CD14-positive monocyte (primary cell): ENCODE data around the gene ERBB4. TPM values are rescaled to one million over a fixed set of nuclear protein-coding genes. Genes with fewer than 3 reads are reported as not detected.

Source experiments
- DNase-seq, 3 donors: peaks; one replicate each; pipeline ENCODE4 v3.0.0-alpha.2; 2011 to 2022
- H2AFZ ChIP-seq: 2 replicates; pipeline ENCODE4 v1.6.0; 2012; ENCODE audit warnings: mild to moderate bottlenecking, low read depth, low read length, inconsistent platforms; ENCODE audit not compliant: insufficient read depth, poor library complexity, severe bottlenecking
- H3K27ac ChIP-seq, 2 donors: 1 replicate in 1 of 2; 2 replicates in 1 of 2; pipeline ENCODE4 v1.5.1; 2012 to 2013; ENCODE audit warnings: low read length in 2 of 2, control low read depth in 1 of 2, inconsistent platforms in 1 of 2, low read depth in 1 of 2, mild to moderate bottlenecking in 1 of 2
- H3K27me3 ChIP-seq, 2 donors: one replicate each; pipeline versions ENCODE4 v1.6.0 to v1.6.1; 2011 to 2013; ENCODE audit warnings: low read length in 2 of 2; ENCODE audit not compliant: control insufficient read depth in 2 of 2, insufficient read depth in 2 of 2
- H3K36me3 ChIP-seq, 2 donors: replicated peaks in 1 of 2; 1 replicate in 1 of 2; 2 replicates in 1 of 2; pipeline versions ENCODE4 v1.5.1 to v1.6.1; 2012 to 2013; ENCODE audit warnings: low read length in 2 of 2, control low read depth in 1 of 2, inconsistent platforms in 1 of 2, mild to moderate bottlenecking in 1 of 2; ENCODE audit not compliant: insufficient read depth in 2 of 2, control insufficient read depth in 1 of 2
- H3K4me1 ChIP-seq, 2 donors: 1 replicate in 1 of 2; 2 replicates in 1 of 2; pipeline versions ENCODE4 v1.5.1 to v1.6.1; 2012 to 2013; ENCODE audit warnings: low read length in 2 of 2, control low read depth in 1 of 2, inconsistent platforms in 1 of 2, mild to moderate bottlenecking in 1 of 2, moderate library complexity in 1 of 2; ENCODE audit not compliant: insufficient read depth in 2 of 2, control insufficient read depth in 1 of 2
- H3K4me2 ChIP-seq: replicated peaks from 2 replicates; pipeline ENCODE3; 2012; ENCODE audit warnings: low read length, moderate library complexity, mild to moderate bottlenecking; ENCODE audit not compliant: poor library complexity, severe bottlenecking; ENCODE audit errors: extremely low read depth
- H3K4me3 ChIP-seq, 3 experiments: fragments of 200-600 bp in 1 of 3; sonication (generic) in 1 of 3; replicated peaks in 1 of 3; 1 replicate in 2 of 3; 2 replicates in 1 of 3; pipeline ENCODE4 v1.5.1; 2011 to 2013; ENCODE audit warnings: low read length in 3 of 3, mild to moderate bottlenecking in 3 of 3, control low read depth in 2 of 3, low read depth in 2 of 3, inconsistent platforms in 1 of 3, moderate library complexity in 1 of 3
- H3K79me2 ChIP-seq: 2 replicates; pipeline ENCODE4 v1.6.0; 2012; ENCODE audit warnings: mild to moderate bottlenecking, control low read depth, inconsistent platforms, low read length, moderate library complexity; ENCODE audit not compliant: insufficient read depth
- H3K9ac ChIP-seq: 2 replicates; pipeline ENCODE4 v1.6.0; 2017; ENCODE audit warnings: low read length, mild to moderate bottlenecking; ENCODE audit not compliant: insufficient read depth, poor library complexity, severe bottlenecking
- H3K9me3 ChIP-seq, 2 donors: replicated peaks in 1 of 2; 1 replicate in 1 of 2; 2 replicates in 1 of 2; pipeline versions ENCODE4 v1.5.1 to v1.6.1; 2012 to 2013; ENCODE audit warnings: low read length in 2 of 2, control low read depth in 1 of 2; ENCODE audit not compliant: control insufficient read depth in 1 of 2, insufficient read depth in 1 of 2
- H4K20me1 ChIP-seq: 2 replicates; pipeline ENCODE4 v1.6.0; 2012; ENCODE audit warnings: mild to moderate bottlenecking, low read length, control low read depth, moderate library complexity; ENCODE audit not compliant: insufficient read depth
- H3K27ac Mint-ChIP-seq, 7 donors: one replicate each; pipeline ENCODE4 v1.8.0; 2020; ENCODE audit warnings: mild to moderate bottlenecking in 7 of 7, mixed read lengths in 7 of 7, moderate library complexity in 6 of 7, inconsistent platforms in 2 of 7
- H3K27me3 Mint-ChIP-seq, 3 donors: one replicate each; pipeline ENCODE4 v1.8.0; 2021 to 2022; ENCODE audit warnings: low read depth in 3 of 3, mild to moderate bottlenecking in 3 of 3, mixed read lengths in 3 of 3, moderate library complexity in 3 of 3, inconsistent platforms in 1 of 3
- H3K36me3 Mint-ChIP-seq, 2 donors: one replicate each; pipeline ENCODE4 v1.8.0; 2020; ENCODE audit warnings: mixed read lengths in 2 of 2, inconsistent platforms in 1 of 2, mild to moderate bottlenecking in 1 of 2
- H3K4me1 Mint-ChIP-seq: one replicate; pipeline ENCODE4 v1.8.0; 2020; ENCODE audit warnings: mild to moderate bottlenecking, mixed read lengths
- H3K4me3 Mint-ChIP-seq, 2 donors: one replicate each; pipeline ENCODE4 v1.8.0; 2020; ENCODE audit warnings: mild to moderate bottlenecking in 2 of 2, mixed read lengths in 2 of 2, moderate library complexity in 1 of 2
- H3K9me3 Mint-ChIP-seq, 7 donors: one replicate each; pipeline ENCODE4 v1.8.0; 2020 to 2022; ENCODE audit warnings: mixed read lengths in 7 of 7, mild to moderate bottlenecking in 6 of 7, moderate library complexity in 6 of 7, inconsistent platforms in 2 of 7
- CTCF ChIP-seq: fragments of 200-600 bp; IDR thresholded peaks from one replicate; pipeline ENCODE4 v1.8.0; 2022; ENCODE audit warnings: antibody characterized with exemption, mild to moderate bottlenecking
- WGBS: methylation state at CpG from one replicate; pipeline ENCODE4 v1.1.5; 2013; ENCODE audit warnings: missing lambda C conversion rate; ENCODE audit not compliant: insufficient coverage; 5-methylcytosine and 5-hydroxymethylcytosine counted together
- intact Hi-C, 2 donors: fragments of 100-400 bp; cut with micrococcal nuclease; formaldehyde crosslinking; loops; one replicate each; pipeline versions ENCODE4 v1.15.0 to v1.15.1; 2023
- polyA plus RNA-seq, 3 donors: library from polyadenylated mRNA; depleted of rRNA in 1 of 3; unstranded in 2 of 3; stranded (reverse) in 1 of 3; fragments of 300-500 nt in 2 of 3; fragments of >200 nt in 1 of 3; fragmentation: Illumina TruSeq in 2 of 3; gene quantifications; 1 replicate in 2 of 3; 2 replicates in 1 of 3; pipeline ENCODE4 v1.2.3, GENCODE V29; 2012 to 2021

ERBB4 gene
- polyA plus RNA-seq, 3 donors: not detected

GRCh38 chr2:212033888-212034287 is 504.7 kb downstream of the ERBB4 start:
- H3K79me2 ChIP-seq: no peaks in the 10 kb centered on the region
- H3K9me3 ChIP-seq: no peaks in the 10 kb centered on the region
- H3K27me3 Mint-ChIP-seq: no peaks in the 10 kb centered on the region
- H3K9ac ChIP-seq: no peak overlapping the region
- TF ChIP-seq CTCF: no peak
- no peak overlapping the region for H3K27ac ChIP-seq
- H3K9me3 Mint-ChIP-seq: peaks cover 0 to 1% (median 0%) of the 10 kb centered on the region in 7 donors
- no peak for DNase-seq
- no peak overlapping the region for H3K4me3 Mint-ChIP-seq
- no peaks in the 10 kb centered on the region for H3K36me3 Mint-ChIP-seq
- no peaks in the 10 kb centered on the region for H3K27me3 ChIP-seq
- H3K27ac Mint-ChIP-seq: no peak overlapping the region
- no peak overlapping the region for H3K4me3 ChIP-seq
- H3K4me2 ChIP-seq: no peak overlapping the region
- H3K4me1 ChIP-seq: no peaks in the 10 kb centered on the region
- H3K4me1 Mint-ChIP-seq: no peaks in the 10 kb centered on the region
- no peaks in the 10 kb centered on the region for H4K20me1 ChIP-seq
- intact Hi-C loops: no loop called here
- no peaks in the 10 kb centered on the region for H3K36me3 ChIP-seq
- no peak overlapping the region for H2AFZ ChIP-seq

GRCh38 chr2:212032536-212033219 is 505.9 kb downstream of the ERBB4 start:
- Histone ChIP-seq H4K20me1 (no peaks in the 10 kb centered on the region), H3K4me3 (no peak overlapping the region), H3K9me3 (no peaks in the 10 kb centered on the region), H3K4me1 (no peaks in the 10 kb centered on the region), H2AFZ (no peak overlapping the region), H3K9ac (no peak overlapping the region), H3K36me3 (no peaks in the 10 kb centered on the region), H3K79me2 (no peaks in the 10 kb centered on the region), H3K27me3 (no peaks in the 10 kb centered on the region), H3K4me2 (no peak overlapping the region), H3K27ac (no peak overlapping the region)
- intact Hi-C loops: no loop called here
- H3K4me3 Mint-ChIP-seq: no peak overlapping the region
- TF ChIP-seq CTCF: no peak
- H3K27ac Mint-ChIP-seq: no peak overlapping the region
- H3K9me3 Mint-ChIP-seq: peaks cover 0 to 1% (median 0%) of the 10 kb centered on the region in 7 donors
- H3K27me3 Mint-ChIP-seq: no peaks in the 10 kb centered on the region
- H3K4me1 Mint-ChIP-seq: no peaks in the 10 kb centered on the region
- WGBS: no CpG with 5 or more reads among the region's 1 CpG
- H3K36me3 Mint-ChIP-seq: no peaks in the 10 kb centered on the region
- no peak for DNase-seq
